GM12875 (cell line): ENCODE results near the gene TUBB.

Experiments used
- H3K4me3 ChIP-seq: one replicate; pipeline ENCODE4 v1.5.1; 2011; ENCODE audit warnings: low read depth, low read length, control low read depth
- CTCF ChIP-seq: IDR thresholded peaks from 2 replicates; pipeline ENCODE4 v1.5.1; 2011; ENCODE audit warnings: low read depth, mild to moderate bottlenecking, control low read depth, inconsistent platforms, low read length, moderate library complexity, borderline replicate concordance; ENCODE audit not compliant: insufficient read depth

TUBB gene

GRCh38 chr6:30703011-30703410, 17.1 kb upstream of the TUBB start:
- H3K4me3 ChIP-seq: no peak overlapping the region
- TF ChIP-seq CTCF: no peak

- TF ChIP-seq CTCF: no peak
- H3K4me3 ChIP-seq: no peak overlapping the region
Measured at GRCh38 chr6:30703821-30704220, 16.3 kb upstream of the TUBB start.

- no peak overlapping the region for H3K4me3 ChIP-seq
- TF ChIP-seq CTCF: no peak
Measured at GRCh38 chr6:30705620-30706019, 14.5 kb upstream of the TUBB start.

- no peak for TF ChIP-seq CTCF
Measured at GRCh38 chr6:30707281-30707850, 12.8 kb upstream of the TUBB start.

GRCh38 chr6:30709101-30709868, 10.9 kb upstream of the TUBB start:
- no peak overlapping the region for H3K4me3 ChIP-seq
- TF ChIP-seq CTCF: no peak

More at GRCh38 chr6:30707281-30707850, 12.8 kb upstream of the TUBB start:
- no peak overlapping the region for H3K4me3 ChIP-seq

- TF ChIP-seq CTCF: no peak
- no peak overlapping the region for H3K4me3 ChIP-seq
Measured at GRCh38 chr6:30711758-30712380, 8.3 kb upstream of the TUBB start.
